ENCODE data around the gene CDH13.

The CDH13 gene

DNA sequence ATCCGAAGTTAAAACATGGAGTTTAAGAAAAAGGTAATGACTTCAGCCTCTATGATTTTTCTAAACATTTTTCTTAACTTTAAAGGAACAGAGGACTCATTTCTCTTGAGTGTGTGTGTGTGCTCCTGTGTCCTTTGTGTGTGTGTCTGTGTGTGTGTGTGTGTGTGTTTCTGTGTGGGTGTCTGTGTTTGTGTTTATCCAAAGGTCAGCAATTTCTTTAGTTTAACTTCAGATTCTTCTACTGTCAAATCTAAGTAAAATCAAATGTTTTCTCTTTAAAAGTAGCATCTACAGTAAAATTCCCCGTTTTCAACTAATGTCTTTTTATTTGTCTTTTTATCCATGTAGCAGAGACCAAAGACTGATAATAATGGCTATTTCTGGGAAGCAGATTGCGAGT lies 1212.8 kb downstream of the CDH13 start:
- no peak overlapping the region for H3K9ac ChIP-seq (ENCODE audit: insufficient read length)
- TF ChIP-seq EZH2 (IDR thresholded peaks at IDR 0.05), result no peak
- no peak for TF ChIP-seq FOXP2 (optimal IDR thresholded peaks at IDR 0.05; ENCODE audit: control extremely low read depth, extremely low read length, insufficient read depth)
- TF ChIP-seq POLR2AphosphoS5 (IDR thresholded peaks at IDR 0.05; ENCODE audit: borderline replicate concordance, low read depth, low read length), result no peak
- H3K27ac ChIP-seq, result no peak overlapping the region
- no peak for DNase-seq (ENCODE audit: low read depth, low spot score)
- no peak overlapping the region for H3K4me3 ChIP-seq
- H3K36me3 ChIP-seq (ENCODE audit: insufficient read depth, low read length), result no peaks in the 10 kb centered on the region
- no peaks in the 10 kb centered on the region for H3K9me3 ChIP-seq (ENCODE audit: low read depth, low read length)

DNA sequence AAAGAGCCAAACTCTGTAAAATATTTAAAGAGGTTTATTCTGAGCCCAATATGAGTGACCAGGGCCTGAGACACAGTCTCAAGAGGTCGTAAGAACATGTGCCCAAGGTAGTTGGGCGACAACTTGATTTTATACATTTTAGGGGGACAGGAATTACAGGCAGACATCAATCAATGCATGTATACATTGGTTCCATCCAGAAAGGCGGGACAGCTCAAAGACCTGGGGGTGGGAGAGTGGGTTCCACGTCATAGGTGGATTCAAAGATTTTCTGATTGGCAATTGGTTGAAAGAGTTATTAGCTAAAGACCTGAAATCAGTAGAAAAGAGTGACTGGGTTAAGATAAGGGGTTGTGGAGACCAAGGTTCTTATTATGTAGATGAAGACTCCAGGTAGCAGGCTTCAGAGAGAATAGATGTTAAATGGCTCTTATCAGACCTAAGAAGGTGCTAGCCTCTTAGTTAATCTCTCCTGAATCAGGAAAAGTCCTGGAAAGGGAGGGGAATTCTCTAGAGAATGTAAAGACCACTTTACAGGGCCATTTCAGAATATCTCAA lies 1213.4 kb downstream of the CDH13 start:
- DNase-seq (ENCODE audit: low read depth, low spot score), result no peak
- Histone ChIP-seq H3K36me3 (ENCODE audit: insufficient read depth, low read length) (no peaks in the 10 kb centered on the region), H3K27ac (no peak overlapping the region), H3K9me3 (ENCODE audit: low read depth, low read length) (no peaks in the 10 kb centered on the region), H3K9ac (ENCODE audit: insufficient read length) (no peak overlapping the region), H3K4me3 (no peak overlapping the region)
- TF ChIP-seq EZH2 (IDR thresholded peaks at IDR 0.05) (no peak), POLR2AphosphoS5 (IDR thresholded peaks at IDR 0.05; ENCODE audit: borderline replicate concordance, low read depth, low read length) (no peak), FOXP2 (optimal IDR thresholded peaks at IDR 0.05; ENCODE audit: control extremely low read depth, extremely low read length, insufficient read depth) (no peak)

DNA sequence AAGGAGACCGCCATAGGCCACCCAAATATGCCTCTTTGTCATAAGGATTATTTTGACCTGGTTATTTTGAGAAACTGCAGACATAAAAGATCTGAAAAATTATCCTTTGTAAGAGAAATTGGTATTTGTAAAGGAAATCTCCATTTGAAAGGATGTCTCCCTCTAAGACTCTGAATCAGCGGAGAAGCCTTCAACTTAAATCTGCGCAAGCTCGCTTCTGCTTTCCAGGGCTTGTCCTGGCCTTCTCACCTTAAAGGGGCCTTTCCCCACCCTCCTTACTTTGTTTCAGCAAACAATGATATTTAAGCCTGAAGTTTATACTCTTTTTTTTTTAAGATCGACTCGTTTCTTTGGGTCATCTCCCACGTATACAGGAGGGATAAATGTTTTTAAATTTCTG lies 1215.5 kb downstream of the CDH13 start:
- Histone ChIP-seq H3K4me3 (no peak overlapping the region), H3K9me3 (ENCODE audit: low read depth, low read length) (no peaks in the 10 kb centered on the region), H3K36me3 (ENCODE audit: insufficient read depth, low read length) (no peaks in the 10 kb centered on the region), H3K27ac (no peak overlapping the region), H3K9ac (ENCODE audit: insufficient read length) (no peak overlapping the region)
- DNase-seq (ENCODE audit: low read depth, low spot score), result no peak
- no peak for TF ChIP-seq POLR2AphosphoS5 (IDR thresholded peaks at IDR 0.05; ENCODE audit: borderline replicate concordance, low read depth, low read length)
- no peak for TF ChIP-seq FOXP2 (optimal IDR thresholded peaks at IDR 0.05; ENCODE audit: control extremely low read depth, extremely low read length, insufficient read depth)
- TF ChIP-seq EZH2 (IDR thresholded peaks at IDR 0.05), result no peak

DNA sequence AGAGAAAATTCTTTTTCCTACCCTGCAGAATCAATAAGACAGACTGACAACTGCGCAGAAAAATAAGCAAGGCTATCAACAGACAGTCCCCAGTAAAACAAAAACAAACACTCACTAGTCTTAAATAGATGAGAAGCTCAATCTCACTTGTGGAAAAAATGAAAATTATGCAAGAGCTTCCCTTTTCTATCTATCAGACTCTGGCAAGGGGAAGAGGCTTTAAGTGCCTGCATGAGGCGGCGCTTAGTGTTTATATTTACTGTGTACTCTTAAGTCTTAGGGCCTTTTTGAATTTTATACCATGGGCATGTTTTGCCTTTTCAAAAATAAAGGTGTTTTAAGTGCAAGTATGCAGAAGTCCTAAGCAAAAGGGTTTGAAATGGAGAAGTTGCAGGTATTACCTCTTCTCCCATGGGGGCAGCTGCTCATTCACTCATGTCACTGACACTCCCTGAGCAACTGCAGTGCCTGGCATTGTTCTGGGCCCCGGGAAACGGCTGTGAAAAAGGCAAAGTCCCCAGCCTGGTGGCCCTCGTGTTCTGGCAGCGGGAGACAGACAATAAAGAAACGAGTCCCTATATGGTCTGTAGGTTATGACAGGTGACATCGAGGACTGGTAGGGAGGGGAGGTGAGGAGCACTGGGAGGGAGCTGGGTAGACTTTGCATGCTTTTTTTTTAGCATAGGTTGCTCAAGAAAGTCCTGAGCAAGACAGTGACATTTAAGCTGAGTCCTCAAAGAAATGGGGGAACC lies 1216.2 kb downstream of the CDH13 start:
- no peak for DNase-seq (ENCODE audit: low read depth, low spot score)
- H3K27ac ChIP-seq, result no peak overlapping the region
- H3K4me3 ChIP-seq, result no peak overlapping the region
- no peak for TF ChIP-seq FOXP2 (optimal IDR thresholded peaks at IDR 0.05; ENCODE audit: control extremely low read depth, extremely low read length, insufficient read depth)
- TF ChIP-seq EZH2 (IDR thresholded peaks at IDR 0.05), result no peak
- no peaks in the 10 kb centered on the region for H3K36me3 ChIP-seq (ENCODE audit: insufficient read depth, low read length)
- H3K9me3 ChIP-seq (ENCODE audit: low read depth, low read length), result no peaks in the 10 kb centered on the region
- H3K9ac ChIP-seq (ENCODE audit: insufficient read length), result no peak overlapping the region

DNA sequence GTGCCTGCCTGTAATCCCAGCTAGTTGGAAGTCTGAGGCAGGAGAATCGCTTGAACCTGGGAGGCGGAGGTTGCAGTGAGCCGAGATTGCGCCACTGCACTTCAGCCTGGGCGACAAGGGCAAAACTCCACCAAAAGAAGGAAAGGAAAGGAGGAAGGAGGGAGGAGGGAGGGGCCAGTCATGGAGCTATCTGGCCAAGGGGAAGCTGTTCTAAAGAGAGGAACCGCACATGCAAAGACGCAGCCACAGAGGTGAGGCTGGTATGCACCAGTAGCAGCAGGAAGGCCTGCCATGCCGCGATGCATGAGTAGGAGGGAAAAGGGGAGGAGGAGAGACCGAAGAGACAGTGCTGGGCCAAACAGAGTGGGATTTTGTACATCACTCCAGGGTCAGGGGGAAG lies 1216.9 kb downstream of the CDH13 start:
- H3K27ac ChIP-seq, result no peak overlapping the region
- TF ChIP-seq POLR2AphosphoS5 (IDR thresholded peaks at IDR 0.05; ENCODE audit: borderline replicate concordance, low read depth, low read length), result no peak
- no peak for TF ChIP-seq EZH2 (IDR thresholded peaks at IDR 0.05)
- TF ChIP-seq FOXP2 (optimal IDR thresholded peaks at IDR 0.05; ENCODE audit: control extremely low read depth, extremely low read length, insufficient read depth), result no peak
- no peaks in the 10 kb centered on the region for H3K36me3 ChIP-seq (ENCODE audit: insufficient read depth, low read length)
- no peaks in the 10 kb centered on the region for H3K9me3 ChIP-seq (ENCODE audit: low read depth, low read length)
- no peak for DNase-seq (ENCODE audit: low read depth, low spot score)
- H3K4me3 ChIP-seq, result no peak overlapping the region
- no peak overlapping the region for H3K9ac ChIP-seq (ENCODE audit: insufficient read length)

DNA sequence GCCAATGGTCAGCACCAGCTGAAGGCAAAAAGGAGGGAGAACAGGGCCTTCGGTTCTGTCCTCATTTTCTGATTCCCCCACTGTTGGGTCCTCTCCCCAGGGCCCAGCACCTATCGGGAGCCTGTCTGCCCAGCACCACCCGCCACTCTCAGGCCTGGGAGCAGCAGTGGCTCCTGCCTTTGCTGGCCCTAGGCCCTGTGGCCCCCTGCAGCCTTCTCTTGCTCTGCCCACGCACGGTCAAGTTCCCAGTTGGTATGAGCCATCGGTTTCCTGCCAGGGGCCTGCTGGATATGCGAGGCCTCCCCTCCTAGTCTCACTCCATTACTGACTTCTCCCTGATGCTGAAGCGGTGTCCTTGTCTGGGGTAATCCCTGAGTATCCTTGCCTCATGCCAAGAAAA lies 1218.5 kb downstream of the CDH13 start:
- TF ChIP-seq EZH2 (IDR thresholded peaks at IDR 0.05) (no peak), POLR2AphosphoS5 (IDR thresholded peaks at IDR 0.05; ENCODE audit: borderline replicate concordance, low read depth, low read length) (no peak), FOXP2 (optimal IDR thresholded peaks at IDR 0.05; ENCODE audit: control extremely low read depth, extremely low read length, insufficient read depth) (no peak)
- H3K9ac ChIP-seq (ENCODE audit: insufficient read length), result no peak overlapping the region
- no peak for DNase-seq (ENCODE audit: low read depth, low spot score)
- H3K27ac ChIP-seq, result no peak overlapping the region
- H3K9me3 ChIP-seq (ENCODE audit: low read depth, low read length), result no peaks in the 10 kb centered on the region
- no peak overlapping the region for H3K4me3 ChIP-seq
- no peaks in the 10 kb centered on the region for H3K36me3 ChIP-seq (ENCODE audit: insufficient read depth, low read length)

DNA sequence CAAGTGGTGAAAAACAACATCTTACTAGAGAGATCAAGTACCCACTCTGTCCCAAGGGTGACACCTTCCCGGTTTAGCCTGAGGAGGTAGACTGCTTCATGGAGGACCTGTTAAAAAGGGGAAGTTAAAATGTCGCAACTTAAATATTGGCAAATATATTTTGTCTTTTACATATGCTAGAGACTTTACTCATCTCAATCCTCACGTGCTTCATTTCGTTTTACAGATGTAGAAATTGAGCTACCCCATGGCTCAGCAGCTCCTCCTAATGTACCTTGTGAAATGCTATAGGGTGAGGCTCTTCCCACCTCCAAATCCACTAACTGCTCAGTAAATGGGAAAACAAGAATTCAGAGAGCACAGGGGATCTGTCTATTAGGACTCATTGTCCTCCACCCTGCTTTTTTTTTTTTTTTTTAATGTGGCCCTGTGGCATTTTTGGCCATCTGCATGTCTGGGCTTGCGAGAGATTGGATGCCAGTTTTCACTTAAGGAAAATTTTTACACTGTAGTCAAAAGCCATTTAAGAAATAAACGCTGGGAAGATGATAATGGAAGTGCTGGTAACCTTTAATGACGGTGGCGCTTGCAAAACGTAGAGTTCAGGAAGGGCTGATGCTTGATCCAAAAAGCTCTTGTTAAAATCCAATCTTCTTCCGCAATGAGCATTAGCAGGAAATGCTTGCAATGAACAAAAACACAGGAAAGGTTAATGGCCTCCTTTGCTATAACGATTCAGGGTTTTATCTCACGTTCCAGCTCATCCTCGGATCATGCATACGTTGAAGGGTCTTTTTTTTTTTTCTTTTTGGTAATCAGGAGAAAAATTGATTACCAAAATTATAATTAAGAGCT lies 1220.8 kb downstream of the CDH13 start:
- Histone ChIP-seq H3K27ac (no peak overlapping the region), H3K9ac (ENCODE audit: insufficient read length) (no peak overlapping the region), H3K36me3 (ENCODE audit: insufficient read depth, low read length) (no peaks in the 10 kb centered on the region), H3K9me3 (ENCODE audit: low read depth, low read length) (no peaks in the 10 kb centered on the region), H3K4me3 (no peak overlapping the region)
- no peak for DNase-seq (ENCODE audit: low read depth, low spot score)
- TF ChIP-seq EZH2 (IDR thresholded peaks at IDR 0.05) (no peak), POLR2AphosphoS5 (IDR thresholded peaks at IDR 0.05; ENCODE audit: borderline replicate concordance, low read depth, low read length) (no peak), FOXP2 (optimal IDR thresholded peaks at IDR 0.05; ENCODE audit: control extremely low read depth, extremely low read length, insufficient read depth) (no peak)

DNA sequence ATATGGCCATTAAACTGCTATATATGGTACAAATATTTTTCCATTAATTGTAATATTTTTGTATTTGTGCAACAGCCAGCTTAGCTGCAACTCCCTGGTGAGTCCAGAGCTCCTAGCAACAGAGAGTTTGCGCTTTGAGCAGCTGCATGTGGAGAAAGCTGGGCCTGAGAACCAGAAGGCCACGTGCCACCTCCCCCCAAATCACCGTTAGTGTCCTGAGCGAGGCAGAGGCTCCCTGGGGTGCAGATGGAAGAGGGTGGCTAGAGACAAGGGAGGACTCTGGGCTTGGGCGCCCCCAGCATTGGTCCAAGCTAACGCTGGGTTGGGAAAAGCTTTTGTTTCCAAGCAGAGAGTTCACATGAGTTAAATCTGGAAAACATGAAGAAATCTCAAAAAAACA lies 1222.7 kb downstream of the CDH13 start:
- H3K9me3 ChIP-seq (ENCODE audit: low read depth, low read length), result no peaks in the 10 kb centered on the region
- no peak for DNase-seq (ENCODE audit: low read depth, low spot score)
- H3K36me3 ChIP-seq (ENCODE audit: insufficient read depth, low read length), result no peaks in the 10 kb centered on the region
- no peak overlapping the region for H3K4me3 ChIP-seq
- H3K9ac ChIP-seq (ENCODE audit: insufficient read length), result no peak overlapping the region
- no peak for TF ChIP-seq FOXP2 (optimal IDR thresholded peaks at IDR 0.05; ENCODE audit: control extremely low read depth, extremely low read length, insufficient read depth)
- no peak for TF ChIP-seq EZH2 (IDR thresholded peaks at IDR 0.05)
- TF ChIP-seq POLR2AphosphoS5 (IDR thresholded peaks at IDR 0.05; ENCODE audit: borderline replicate concordance, low read depth, low read length), result no peak
- H3K27ac ChIP-seq, result no peak overlapping the region

All from SK-N-MC (cell line).